ENCODE measurements around the gene CADPS2. TPM values are rescaled to one million over a fixed set of nuclear protein-coding genes. Genes with fewer than 3 reads are reported as not detected.

Gene CADPS2
- total and polyA plus RNA-seq, 2 donors (not counting 3 experiments of a cell fraction or from before 2014, with no cell fraction given): 9.5 to 22.6 TPM

GRCh38 chr7:122465296-122465695 lies 421.0 kb downstream of the CADPS2 start:
- DNase-seq (ENCODE audit: low read depth, low spot score) (no peak), FAIRE-seq (no peak)
- ChIA-PET CTCF (no interaction called here), POLR2A (no interaction called here)
- H3K27me3 ChIP-seq (ENCODE audit: control insufficient read depth in 2 of 2, insufficient read depth in 2 of 2, low read length in 2 of 2): no peaks in the 10 kb centered on the region
- H3K36me3 ChIP-seq (ENCODE audit: control insufficient read depth in 2 of 2, extremely low read depth in 1 of 2, insufficient read depth in 2 of 2, low read length in 2 of 2): no peaks in the 10 kb centered on the region
- H3K9me1 ChIP-seq (replicated peaks; ENCODE audit: control insufficient read depth, extremely low read depth, insufficient read depth, low read length): no peaks in the 10 kb centered on the region
- BruUV-seq (replicated peaks): no TSS peak
- TF ChIP-seq POLR2A (IDR thresholded peaks at IDR 0.05; ENCODE audit: low read depth, low read length): no peak
- TF ChIP-seq FOS (IDR thresholded peaks at IDR 0.05; ENCODE audit: borderline replicate concordance, insufficient read depth, low read length): no peak
- TF ChIP-seq POLR2AphosphoS5 (IDR thresholded peaks at IDR 0.05; ENCODE audit: insufficient read depth, low read depth, low read length): no peak
- TF ChIP-seq MAX (IDR thresholded peaks at IDR 0.05; ENCODE audit: insufficient read depth, insufficient read length): no peak
- no peak for TF ChIP-seq EZH2 (IDR thresholded peaks at IDR 0.05; ENCODE audit: borderline replicate concordance, low read depth, low read length, severe bottlenecking)
- no peak for TF ChIP-seq GATA2 (IDR thresholded peaks at IDR 0.05; ENCODE audit: insufficient read depth, insufficient read length, low read depth, low read length)
- TF ChIP-seq MYC (IDR thresholded peaks at IDR 0.05; ENCODE audit: low read depth, low read length): no peak
- no peak overlapping the region for H3K4me3 ChIP-seq (replicated peaks in 1 of 3; ENCODE audit: insufficient read depth in 1 of 3, low read depth in 1 of 3, low read length in 3 of 3)
- H4K20me1 ChIP-seq (replicated peaks; ENCODE audit: control insufficient read depth, extremely low read depth, insufficient read depth, low read length): no peaks in the 10 kb centered on the region
- dilution Hi-C loops (cut with MboI; ENCODE audit: extremely low pct_ligation_motif_present, low sequenced_read_pairs): no loop called here
- H3K27ac ChIP-seq (ENCODE audit: insufficient read depth, low read depth, low read length): no peak overlapping the region
- H3K4me1 ChIP-seq (ENCODE audit: control insufficient read depth, extremely low read depth, insufficient read depth, low read length): no peaks in the 10 kb centered on the region
- no peak overlapping the region for H2AFZ ChIP-seq (ENCODE audit: low read depth, low read length)
- H3K9me3 ChIP-seq (replicated peaks; ENCODE audit: control insufficient read depth, insufficient read depth, low read length): no peaks in the 10 kb centered on the region
- intact Hi-C loops (cut with micrococcal nuclease): no loop called here
- H3K79me2 ChIP-seq (ENCODE audit: control insufficient read depth, insufficient read depth, low read length): no peaks in the 10 kb centered on the region
- H3K9ac ChIP-seq (replicated peaks; ENCODE audit: extremely low read depth, insufficient read depth, low read length): no peak overlapping the region
- H3K4me2 ChIP-seq (ENCODE audit: insufficient read depth, low read length): no peak overlapping the region

- intact Hi-C loops (cut with micrococcal nuclease): no loop called here
- DNase-seq (ENCODE audit: low read depth, low spot score): no peak
These were observed 422.6 kb downstream of the CADPS2 start for GRCh38 chr7:122463631-122464030.

More at GRCh38 chr7:122463631-122464030, 422.6 kb downstream of the CADPS2 start:
- dilution Hi-C loops (cut with MboI; ENCODE audit: extremely low pct_ligation_motif_present, low sequenced_read_pairs): no loop called here
- H3K9ac ChIP-seq (replicated peaks; ENCODE audit: extremely low read depth, insufficient read depth, low read length): no peak overlapping the region
- no peaks in the 10 kb centered on the region for H3K9me3 ChIP-seq (replicated peaks; ENCODE audit: control insufficient read depth, insufficient read depth, low read length)
- ChIA-PET CTCF (interaction anchor here (0.8 kb wide), 1 partner anchor 371 kb away, joined by 3 read pairs; no protein-coding TSS in a partner anchor), POLR2A (no interaction called here)
- no TSS peak for BruUV-seq (replicated peaks)
- no peaks in the 10 kb centered on the region for H3K27me3 ChIP-seq (ENCODE audit: control insufficient read depth in 2 of 2, insufficient read depth in 2 of 2, low read length in 2 of 2)
- no peak overlapping the region for H3K27ac ChIP-seq (ENCODE audit: insufficient read depth, low read depth, low read length)
- TF ChIP-seq MYC (IDR thresholded peaks at IDR 0.05; ENCODE audit: low read depth, low read length) (no peak), FOS (IDR thresholded peaks at IDR 0.05; ENCODE audit: borderline replicate concordance, insufficient read depth, low read length) (no peak), EZH2 (IDR thresholded peaks at IDR 0.05; ENCODE audit: borderline replicate concordance, low read depth, low read length, severe bottlenecking) (no peak), CTCF (IDR thresholded peaks at IDR 0.05; ENCODE audit: extremely low read depth in 1 of 2, insufficient read depth in 1 of 2, low read depth in 1 of 2, low read length in 2 of 2) (no peak), MAX (IDR thresholded peaks at IDR 0.05; ENCODE audit: insufficient read depth, insufficient read length) (no peak), JUN (IDR thresholded peaks at IDR 0.05; ENCODE audit: borderline replicate concordance, insufficient read depth, insufficient read length, low read depth) (no peak), GATA2 (IDR thresholded peaks at IDR 0.05; ENCODE audit: insufficient read depth, insufficient read length, low read depth, low read length) (no peak), POLR2A (IDR thresholded peaks at IDR 0.05; ENCODE audit: low read depth, low read length) (no peak), POLR2AphosphoS5 (IDR thresholded peaks at IDR 0.05; ENCODE audit: insufficient read depth, low read depth, low read length) (no peak)
- H3K36me3 ChIP-seq (ENCODE audit: control insufficient read depth in 2 of 2, extremely low read depth in 1 of 2, insufficient read depth in 2 of 2, low read length in 2 of 2): no peaks in the 10 kb centered on the region
- no peak overlapping the region for H3K4me2 ChIP-seq (ENCODE audit: insufficient read depth, low read length)
- no peaks in the 10 kb centered on the region for H3K9me1 ChIP-seq (replicated peaks; ENCODE audit: control insufficient read depth, extremely low read depth, insufficient read depth, low read length)
- no peaks in the 10 kb centered on the region for H3K79me2 ChIP-seq (ENCODE audit: control insufficient read depth, insufficient read depth, low read length)
- H3K4me3 ChIP-seq (replicated peaks in 1 of 3; ENCODE audit: insufficient read depth in 1 of 3, low read depth in 1 of 3, low read length in 3 of 3): no peak overlapping the region
- no peaks in the 10 kb centered on the region for H3K4me1 ChIP-seq (ENCODE audit: control insufficient read depth, extremely low read depth, insufficient read depth, low read length)
- no peaks in the 10 kb centered on the region for H4K20me1 ChIP-seq (replicated peaks; ENCODE audit: control insufficient read depth, extremely low read depth, insufficient read depth, low read length)
- H2AFZ ChIP-seq (ENCODE audit: low read depth, low read length): no peak overlapping the region
- no peak for FAIRE-seq
